Measurements from ENCODE around the gene TMED3.
A peak's percentile ranks its signal among the peaks of the same experiment; 100 is the strongest.

TMED3 gene

GRCh38 chr15:79310985-79311900, at the start of gene TMED3:
Gene TMED3, plus strand, starts transcription at chr15:79311112. Its CDS starts 138 bp downstream, at chr15:79311250.
- peak; percentile 11 for TF ChIP-seq CTCF (IDR thresholded peaks at IDR 0.05; ENCODE audit: low read depth, low read length)
- DNase-seq (ENCODE audit: extremely low read depth, low read depth), result peak; percentile 54

- DNase-seq (ENCODE audit: extremely low read depth, low read depth), result no peak
- TF ChIP-seq CTCF (IDR thresholded peaks at IDR 0.05; ENCODE audit: low read depth, low read length), result no peak
Observed at GRCh38 chr15:79261836-79262235, 49.1 kb upstream of the TMED3 start.

GRCh38 chr15:79265167-79265566, 45.7 kb upstream of the TMED3 start:
- no peak for TF ChIP-seq CTCF (IDR thresholded peaks at IDR 0.05; ENCODE audit: low read depth, low read length)
- no peak for DNase-seq (ENCODE audit: extremely low read depth, low read depth)

- TF ChIP-seq CTCF (IDR thresholded peaks at IDR 0.05; ENCODE audit: low read depth, low read length), result no peak
- no peak for DNase-seq (ENCODE audit: extremely low read depth, low read depth)
Observed at GRCh38 chr15:79265987-79266579, 44.8 kb upstream of the TMED3 start.

GRCh38 chr15:79282371-79283251, 28.3 kb upstream of the TMED3 start, which contains the start of gene ANKRD34C:
Gene ANKRD34C, plus strand, starts transcription at chr15:79282722. Its CDS starts 10,563 bp downstream, at chr15:79293285.
- no peak for DNase-seq (ENCODE audit: extremely low read depth, low read depth)
- no peak for TF ChIP-seq CTCF (IDR thresholded peaks at IDR 0.05; ENCODE audit: low read depth, low read length)

- TF ChIP-seq CTCF (IDR thresholded peaks at IDR 0.05; ENCODE audit: low read depth, low read length), result no peak
- no peak for DNase-seq (ENCODE audit: extremely low read depth, low read depth)
Observed at GRCh38 chr15:79283252-79284048, 27.5 kb upstream of the TMED3 start.

Measured in AG09319 (cell line).